GM21423 (cell line): ENCODE data around the gene PTPA.

Experiments used
- ATAC-seq: cut with Tn5 transposase; IDR thresholded peaks from one replicate; pipeline ENCODE4 v1.9.1; 2021; ENCODE audit warnings: mild to moderate bottlenecking, moderate library complexity; ENCODE audit not compliant: unreplicated experiment

PTPA gene

DNA sequence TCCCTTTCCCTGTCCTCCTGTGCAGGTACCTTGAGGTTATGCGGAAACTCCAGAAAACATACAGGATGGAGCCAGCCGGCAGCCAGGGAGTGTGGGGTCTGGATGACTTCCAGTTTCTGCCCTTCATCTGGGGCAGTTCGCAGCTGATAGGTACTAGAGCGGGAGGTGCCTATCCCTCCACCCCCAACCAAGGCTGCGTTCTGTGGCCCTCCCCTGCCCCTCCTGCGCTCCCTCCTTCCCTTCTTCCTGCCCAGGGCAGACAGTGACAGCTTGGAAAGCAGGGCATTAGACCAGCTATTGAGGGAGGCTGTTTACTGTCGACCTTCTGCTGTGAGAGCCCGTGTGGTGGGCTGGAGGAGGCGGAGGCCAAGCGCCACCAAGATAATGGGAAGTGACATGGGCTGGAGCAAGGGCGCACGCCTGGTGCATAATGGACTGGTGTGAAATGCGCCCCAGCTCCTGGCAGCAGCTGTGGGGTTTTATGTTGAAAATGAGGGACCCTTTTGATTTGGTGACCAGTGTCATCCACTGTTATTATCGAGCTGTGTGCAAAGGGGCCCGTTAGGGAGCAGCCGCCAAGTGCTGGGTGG is 25.3 kb downstream of the PTPA start:
- no peak for ATAC-seq

DNA sequence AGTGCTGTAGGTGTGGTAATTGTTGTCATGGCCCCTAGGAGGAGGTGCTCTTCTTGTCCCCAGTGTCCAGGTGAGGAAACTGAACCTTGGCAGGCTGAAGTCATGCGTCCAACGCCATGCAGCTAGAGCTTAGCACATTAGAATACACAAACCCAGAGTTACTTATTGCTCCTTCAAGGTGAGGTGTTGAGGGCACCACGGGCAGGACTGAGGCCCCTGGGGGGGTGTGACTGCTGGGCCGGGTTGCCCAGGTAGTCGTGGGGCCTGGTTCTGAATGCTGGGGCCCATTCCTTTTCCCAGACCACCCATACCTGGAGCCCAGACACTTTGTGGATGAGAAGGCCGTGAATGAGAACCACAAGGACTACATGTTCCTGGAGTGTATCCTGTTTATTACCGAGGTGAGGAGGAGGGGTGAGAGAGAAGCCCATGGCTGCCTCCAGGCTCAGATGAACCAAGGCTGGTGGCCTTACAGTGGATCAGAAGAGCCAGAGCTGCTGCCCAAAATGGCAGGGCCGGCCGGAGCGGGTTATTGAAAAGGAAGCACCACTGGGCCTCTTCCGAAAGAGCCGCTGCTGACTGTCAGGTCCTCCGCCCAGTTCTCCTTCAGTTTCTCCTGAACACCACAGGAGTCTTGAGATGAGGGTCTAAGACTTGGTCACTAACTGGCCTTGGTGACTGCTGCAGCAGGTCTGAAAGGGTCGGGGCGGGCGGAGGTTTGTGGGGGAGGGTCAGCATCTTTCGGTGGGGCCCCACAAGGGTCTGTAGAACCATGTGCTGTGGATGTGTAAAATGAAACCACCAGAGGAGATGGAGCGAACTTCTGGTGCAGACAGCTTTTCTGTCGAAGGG is 26.3 kb downstream of the PTPA start:
- ATAC-seq: no peak

DNA sequence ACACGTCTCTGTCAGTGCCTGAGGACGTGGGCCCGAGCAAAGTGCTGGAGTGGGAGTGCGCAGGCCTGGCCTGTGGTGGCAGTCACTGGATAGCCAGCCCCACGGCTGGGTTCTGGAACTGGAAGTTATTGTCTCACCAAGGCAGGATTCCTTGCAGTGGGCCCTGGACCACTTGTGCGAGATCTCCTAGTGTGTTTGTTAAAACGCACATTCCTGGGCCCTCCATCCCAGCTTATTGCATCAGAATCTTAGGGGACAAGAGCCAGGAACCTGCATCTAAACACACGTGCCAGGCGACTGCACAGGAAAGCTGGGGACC is 26.9 kb downstream of the PTPA start:
- ATAC-seq: no peak

DNA sequence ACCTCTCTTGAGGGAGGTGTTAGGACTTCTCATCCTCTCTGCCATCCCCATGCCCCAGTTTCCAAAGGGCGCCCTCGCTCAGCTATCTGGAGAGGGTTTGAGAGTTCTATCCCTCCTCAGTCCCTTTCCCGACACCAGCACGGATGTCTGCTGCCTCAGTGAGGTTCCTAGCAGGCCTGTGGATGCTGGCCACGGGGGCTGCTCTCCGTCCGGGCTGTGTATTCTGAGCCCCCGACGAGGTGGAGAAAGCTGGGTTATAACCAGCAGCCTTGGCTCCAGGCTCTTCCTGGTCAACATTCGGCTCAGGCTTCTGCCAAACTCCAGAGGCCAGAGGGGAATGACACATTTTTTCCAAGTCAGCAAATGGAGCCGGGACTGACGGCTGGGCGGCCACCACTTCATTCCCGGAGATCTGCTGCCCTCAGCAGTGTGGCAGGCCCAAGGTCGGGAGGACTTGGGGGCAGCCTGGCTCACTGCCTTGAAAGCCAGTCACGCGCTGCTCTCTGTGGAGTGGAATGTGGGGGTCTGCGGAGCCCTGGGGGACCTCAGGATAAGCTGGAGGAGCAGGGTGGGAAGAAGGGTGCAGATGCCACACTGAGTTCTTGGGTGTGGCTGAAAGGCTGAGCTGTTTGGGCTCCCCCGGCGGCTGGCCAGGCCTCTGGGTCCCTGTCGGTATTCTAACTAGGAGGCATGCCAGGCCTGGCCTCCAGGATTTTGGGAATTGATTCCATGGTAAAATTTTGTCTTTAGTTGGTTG is 27.4 kb downstream of the PTPA start:
- no peak for ATAC-seq

DNA sequence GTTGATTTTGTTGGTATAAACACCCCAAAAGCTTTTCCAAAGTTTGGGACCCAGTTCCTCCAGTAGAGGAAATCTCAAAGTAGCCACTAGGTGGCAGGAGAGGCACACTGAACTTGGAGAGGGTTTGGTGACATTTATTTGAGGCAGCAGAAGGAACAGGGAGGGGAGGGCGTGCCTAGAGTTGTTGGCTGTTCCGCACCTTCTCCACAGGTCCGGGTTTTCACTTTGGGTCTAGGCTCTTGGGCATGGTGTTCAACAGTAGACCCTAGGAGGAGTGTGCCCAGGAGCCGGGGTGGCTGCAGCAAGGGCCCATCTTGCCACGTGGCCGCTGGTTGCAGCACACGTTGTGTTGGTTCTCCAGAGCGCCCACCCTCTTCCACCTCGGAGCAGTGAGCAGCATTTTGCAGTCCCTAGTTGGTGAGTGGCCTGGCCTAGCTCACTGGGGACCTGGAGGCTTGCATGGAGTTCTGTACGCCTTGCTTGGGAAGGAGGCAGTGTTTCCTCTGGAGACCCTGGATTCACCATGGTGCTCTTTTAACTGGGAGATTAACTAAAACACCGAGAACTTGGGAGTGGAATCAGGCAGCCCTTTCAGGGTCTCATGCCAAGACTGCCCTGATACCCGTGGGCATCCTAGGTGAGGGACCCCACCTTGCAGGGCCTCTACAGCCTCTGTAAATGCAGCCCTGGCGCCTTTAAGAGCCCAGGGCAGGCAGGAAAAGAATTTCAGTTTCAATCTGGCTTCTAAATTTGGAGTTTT is 28.2 kb downstream of the PTPA start:
- no peak for ATAC-seq

DNA sequence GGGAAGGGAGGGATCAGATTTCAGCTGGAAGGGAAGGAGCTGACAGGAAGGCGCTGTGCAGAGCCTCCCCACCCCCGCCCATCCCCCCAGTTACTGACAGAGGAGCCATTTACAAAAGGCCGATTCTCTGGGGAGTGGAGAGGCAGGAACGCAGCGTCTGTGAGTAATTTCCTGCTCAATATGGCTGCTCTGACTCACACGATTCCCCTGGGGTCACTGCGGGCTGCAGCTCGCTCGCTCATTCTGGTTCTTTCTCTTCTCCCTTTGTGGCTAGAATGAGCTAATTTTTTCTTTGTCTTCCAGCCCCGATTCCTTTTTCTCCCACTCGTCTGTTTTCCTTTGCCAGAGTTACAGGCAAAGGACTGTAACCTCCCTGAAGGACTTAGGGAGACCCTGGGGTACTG is 28.8 kb downstream of the PTPA start:
- ATAC-seq: peak; percentile 54

DNA sequence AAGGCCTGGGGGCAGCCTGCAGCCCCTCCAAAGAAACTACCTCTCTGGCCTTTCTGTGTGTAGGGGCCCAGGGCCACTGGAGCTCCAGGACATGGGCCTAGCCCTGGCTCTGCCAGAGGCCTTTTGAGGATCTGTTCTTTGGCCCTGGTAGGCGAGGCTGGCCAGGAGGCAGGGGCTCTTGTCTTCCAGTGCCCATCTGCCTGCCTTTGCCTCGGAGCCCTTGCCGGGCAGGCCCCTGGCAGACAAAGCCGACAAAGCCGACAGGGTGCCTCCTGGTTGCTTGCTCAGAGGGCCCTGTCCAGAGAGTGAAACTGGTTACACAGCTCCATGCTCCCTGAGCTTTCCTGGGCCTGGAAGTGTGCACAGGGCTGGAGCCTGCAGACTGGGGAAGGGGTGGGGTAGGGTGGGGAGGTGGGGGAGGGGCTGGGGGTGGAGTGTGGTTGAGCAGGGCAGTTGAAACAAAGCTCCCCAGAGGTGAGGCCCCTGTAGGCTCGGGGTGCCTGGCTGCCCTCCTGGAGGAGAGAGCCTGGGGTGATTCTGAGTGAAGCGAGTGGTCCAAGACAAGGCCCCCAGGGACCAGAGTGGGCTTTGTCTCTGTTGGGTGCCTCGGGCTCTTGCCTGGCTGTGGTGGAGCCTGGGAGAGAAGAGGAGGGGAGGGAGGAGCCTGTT is 29.3 kb downstream of the PTPA start:
- ATAC-seq: peak; percentile 7

DNA sequence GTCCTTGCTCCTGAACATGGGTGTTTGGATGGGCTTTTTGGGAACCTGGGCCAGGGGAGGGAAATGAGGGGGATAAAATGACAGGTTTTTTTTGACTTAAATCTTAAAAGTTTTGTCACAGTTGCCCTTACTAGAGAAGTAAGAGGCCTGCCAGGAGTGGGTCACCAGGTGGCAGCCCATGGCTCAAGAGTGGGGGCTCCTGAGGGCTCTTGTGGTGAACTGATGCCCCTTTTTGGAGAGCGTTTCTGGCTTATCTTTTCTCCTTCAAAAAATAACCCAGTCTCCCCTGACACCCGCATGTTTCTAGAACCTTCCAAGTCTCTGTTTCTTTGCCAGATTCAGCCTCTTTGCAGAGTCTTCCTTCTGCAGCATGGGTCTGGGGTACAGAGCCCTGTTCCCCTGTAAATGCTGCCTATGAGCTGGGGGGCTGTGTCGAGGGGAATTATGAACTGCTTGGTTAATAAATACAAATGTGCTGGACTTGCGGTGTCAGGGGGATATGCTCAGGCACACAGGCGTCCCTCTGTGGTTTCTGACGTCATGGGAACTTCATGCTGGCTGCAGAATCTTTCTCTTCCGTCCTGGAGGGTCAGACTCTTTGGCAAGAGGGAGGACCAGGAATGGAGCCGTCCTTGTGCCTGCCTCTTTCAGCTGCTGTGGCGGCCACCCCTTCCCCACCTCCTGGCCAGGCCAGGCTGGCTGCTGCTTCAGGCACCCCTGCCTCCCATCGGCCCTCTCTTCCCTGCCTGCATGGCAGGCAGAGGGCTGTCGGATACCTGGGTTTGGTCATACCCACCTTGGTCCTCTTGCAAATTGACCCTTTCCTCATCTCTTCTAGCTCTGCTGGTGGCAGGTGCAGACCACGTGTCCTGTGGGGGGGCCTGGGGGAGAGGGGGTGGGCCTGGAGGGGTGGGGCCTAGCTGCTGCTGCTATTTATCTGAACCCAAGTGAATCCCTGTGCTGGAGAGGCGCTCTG is 30.1 kb downstream of the PTPA start:
- peak; percentile 31 for ATAC-seq

DNA sequence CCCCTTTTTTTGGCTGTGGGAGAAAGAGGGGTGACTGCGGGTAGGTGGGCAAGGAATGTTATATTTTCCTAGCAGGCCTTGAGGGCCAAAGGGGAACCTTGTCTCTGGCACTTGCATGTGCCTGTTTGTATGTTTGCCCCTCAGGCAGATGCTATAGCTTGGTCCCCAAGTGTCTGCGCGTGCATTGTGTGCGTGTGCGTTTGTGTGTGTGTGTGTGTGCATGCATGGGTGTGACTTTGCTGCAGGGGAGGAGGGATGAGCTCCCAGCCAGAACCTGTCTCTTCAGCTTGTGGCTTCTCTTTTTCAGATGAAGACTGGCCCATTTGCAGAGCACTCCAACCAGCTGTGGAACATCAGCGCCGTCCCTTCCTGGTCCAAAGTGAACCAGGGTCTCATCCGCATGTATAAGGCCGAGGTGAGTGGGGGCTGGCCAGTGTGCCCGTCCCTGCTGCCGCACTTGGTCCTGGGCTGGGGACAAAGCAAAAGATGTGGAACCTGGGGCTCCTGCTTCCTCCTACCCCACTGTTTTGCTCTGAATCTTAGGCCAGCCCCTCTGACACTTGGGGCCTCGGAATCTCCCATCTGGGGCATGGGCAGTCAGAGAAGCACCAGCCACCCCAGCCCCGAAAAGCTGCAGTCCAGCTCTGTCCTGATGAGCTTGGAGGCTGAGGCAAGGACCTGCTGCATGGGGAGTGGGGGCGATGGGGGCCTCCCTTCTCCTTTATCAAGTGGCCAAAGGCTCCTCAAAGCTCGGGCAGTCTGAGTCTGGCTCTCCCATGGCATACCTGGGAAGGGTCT is 31.1 kb downstream of the PTPA start:
- no peak for ATAC-seq

DNA sequence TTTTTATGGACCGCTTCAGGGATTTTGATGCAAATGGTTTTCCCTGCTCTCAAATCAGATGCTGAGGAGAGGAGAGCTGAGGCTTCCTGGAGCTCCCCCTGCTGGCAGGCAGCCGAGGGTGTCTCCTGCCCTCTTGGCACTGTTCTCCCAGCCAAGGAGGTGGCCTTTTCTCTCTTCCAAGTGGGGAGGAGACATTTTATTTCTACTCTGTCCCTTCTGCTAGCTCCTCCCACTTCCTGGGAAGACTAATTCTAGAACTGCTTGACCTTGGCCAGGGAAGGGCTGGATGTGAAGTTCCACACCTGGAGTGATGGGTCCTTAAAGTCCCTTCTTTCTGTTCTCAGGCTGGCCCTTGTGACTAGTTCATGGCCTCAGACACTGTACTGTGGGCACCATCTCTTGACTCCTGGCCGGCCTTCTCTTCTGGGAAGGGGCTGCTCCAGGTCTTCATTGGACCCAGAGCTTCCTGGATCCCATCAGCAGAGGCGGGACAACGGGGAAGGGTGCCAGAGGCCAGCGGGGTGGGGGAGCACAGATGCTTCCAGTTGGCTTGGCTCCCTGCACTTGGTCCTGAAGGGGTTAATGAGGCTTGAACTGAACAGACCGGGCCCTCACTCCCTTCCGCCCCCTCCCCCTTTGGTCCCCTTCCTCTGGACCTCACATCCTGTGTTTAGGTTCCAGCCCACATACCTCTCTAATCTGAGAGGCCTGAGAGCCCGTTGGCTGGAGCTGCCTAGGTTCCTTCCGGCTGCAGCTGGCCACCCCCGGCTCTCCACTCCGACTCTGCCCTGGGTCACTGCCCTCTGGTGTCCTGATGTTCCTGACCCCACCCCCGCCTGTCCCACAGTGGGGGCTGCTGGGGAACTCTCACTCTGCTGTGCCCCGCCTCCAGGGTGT is 32.1 kb downstream of the PTPA start:
- no peak for ATAC-seq

DNA sequence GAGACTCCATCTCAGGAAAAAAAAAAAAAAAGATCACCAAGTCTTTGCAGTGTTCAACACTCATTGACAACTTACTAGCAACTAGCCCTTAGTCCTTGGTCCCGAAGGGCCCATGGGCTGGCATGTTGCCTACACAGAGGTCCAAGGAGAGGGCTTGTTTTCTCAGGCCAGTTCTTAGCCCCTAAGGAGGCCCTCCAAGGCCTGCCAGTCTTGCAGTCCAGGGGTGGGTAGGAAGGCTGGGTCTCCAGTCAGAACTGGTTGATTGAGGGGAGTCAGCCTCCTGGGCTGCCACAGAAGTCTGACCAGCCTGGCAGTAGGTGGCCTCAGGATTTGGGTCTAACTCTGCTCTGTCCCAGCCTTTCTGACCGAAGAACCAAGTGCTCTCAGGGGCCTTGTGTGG is 34.1 kb downstream of the PTPA start:
- no peak for ATAC-seq

DNA sequence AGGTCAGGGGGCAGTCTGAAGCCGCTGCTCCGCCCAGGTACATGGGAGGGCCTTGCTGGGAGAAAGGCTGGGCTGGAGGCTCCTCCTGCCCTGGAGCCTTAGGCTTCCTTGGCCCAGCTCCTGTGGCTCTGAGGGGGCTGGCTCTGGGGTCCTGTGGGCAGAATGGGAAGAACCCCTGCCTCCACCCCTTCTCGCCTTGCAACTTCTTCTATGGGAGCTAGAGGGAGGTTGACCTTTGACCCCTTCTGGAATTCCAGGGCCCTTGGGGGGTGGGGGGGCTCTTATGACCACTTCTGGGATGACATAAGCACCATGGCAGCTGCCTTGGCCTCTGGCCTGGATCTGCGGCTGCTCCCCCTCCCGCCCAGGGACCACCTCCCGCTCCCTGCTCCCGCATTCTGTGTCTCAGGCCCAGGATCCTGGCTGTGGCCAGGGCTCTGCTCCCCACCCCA is 34.7 kb downstream of the PTPA start:
- no peak for ATAC-seq

DNA sequence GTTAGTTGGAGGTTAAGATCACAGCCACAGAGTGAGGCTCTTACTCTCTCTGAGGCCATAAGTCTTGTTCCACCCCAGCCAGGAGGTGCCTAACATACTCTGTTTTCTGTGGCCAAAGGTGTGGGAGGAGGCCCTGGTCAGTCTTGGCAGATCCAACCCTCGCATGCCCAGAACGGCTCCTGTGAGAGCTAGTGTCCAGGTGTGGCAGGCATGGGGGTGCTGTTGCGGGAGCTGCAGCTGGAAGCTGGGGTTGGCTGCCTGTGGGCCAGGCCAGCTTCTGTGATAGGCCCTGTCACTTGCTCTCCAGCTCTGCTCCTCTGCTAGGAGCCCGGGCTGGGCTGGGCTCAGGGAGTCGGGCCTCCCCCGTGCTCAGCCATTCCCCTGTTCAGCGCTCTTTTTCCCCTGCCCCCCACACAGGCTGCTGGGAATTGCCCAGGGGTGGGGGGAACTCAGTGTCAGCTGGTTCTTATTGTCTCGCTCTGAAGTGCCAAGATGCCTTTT is 35.3 kb downstream of the PTPA start:
- ATAC-seq: no peak

DNA sequence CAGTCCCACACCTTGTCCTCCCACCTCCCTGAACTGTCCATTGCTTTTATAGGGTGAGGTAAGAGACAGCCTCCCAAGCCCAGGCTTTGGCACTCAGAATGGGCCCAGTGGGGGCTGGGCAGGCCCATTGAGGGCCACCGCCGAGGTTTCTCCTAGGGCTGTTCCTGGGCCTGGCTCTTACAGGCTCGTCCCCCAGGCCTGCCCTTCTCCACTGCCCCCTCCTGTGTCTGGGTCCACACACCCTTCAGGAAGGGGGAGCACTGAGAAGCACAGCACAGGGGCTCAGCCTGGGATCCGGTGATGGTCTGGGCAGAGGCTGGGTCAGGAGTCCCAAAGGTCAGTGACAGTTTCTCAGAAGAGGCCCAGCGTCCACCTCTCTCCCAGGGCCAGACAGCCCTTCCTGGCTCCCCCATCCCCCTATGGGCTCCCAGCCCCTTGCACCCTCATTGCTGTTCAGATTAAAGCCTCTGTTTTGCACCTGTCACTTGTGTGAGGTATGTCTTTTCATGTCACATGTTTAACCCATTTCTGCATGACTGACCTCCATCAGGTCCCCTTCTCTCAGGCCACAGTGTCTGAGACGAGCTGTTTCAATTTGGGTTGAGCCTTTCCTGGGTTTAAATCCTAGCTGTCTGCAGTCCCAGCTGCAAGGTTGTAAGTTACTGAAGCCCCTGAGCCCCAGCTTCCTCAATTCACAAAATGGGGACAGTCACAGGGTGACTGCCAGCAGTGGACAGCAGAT is 37.4 kb downstream of the PTPA start:
- no peak for ATAC-seq

DNA sequence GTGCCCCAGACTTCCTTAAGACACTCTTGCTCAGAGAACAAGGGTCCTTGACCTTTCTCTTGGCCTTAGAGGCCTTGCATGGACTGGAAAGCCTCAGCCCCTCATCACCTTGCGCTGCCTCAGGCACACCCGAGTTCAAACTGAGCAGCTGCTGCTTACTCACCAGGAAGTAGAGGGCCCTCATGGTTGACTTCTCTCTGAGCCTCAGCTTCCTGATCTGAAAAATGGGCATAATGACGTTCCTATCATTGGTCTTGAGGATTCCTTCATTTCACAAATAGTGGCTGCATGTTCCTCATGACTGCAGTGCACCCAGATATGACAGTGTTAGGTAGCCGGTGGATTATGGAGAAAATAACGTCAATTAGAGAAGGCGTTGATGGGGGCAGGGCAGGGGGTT is 38.2 kb downstream of the PTPA start:
- ATAC-seq: no peak

DNA sequence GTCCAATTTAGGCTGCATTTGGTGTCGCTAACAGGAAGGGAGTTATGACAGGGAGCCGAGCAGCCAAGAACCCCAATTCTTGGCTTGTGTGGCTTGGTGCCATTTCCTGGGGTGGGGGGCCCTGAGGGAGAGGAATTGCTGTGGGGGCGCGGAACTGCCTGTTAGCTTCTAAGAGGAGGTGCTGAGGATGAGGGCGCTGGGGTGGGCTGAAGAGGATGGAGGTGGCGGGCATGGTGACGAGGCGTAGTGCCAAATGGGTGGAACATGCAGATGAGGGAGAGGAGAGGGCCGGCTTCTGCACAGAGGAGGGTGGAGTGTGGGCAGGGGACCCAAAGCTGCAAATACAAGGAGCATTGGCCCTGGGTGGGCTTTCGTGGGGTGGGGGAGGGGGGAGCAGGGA is 38.9 kb downstream of the PTPA start:
- ATAC-seq: no peak

DNA sequence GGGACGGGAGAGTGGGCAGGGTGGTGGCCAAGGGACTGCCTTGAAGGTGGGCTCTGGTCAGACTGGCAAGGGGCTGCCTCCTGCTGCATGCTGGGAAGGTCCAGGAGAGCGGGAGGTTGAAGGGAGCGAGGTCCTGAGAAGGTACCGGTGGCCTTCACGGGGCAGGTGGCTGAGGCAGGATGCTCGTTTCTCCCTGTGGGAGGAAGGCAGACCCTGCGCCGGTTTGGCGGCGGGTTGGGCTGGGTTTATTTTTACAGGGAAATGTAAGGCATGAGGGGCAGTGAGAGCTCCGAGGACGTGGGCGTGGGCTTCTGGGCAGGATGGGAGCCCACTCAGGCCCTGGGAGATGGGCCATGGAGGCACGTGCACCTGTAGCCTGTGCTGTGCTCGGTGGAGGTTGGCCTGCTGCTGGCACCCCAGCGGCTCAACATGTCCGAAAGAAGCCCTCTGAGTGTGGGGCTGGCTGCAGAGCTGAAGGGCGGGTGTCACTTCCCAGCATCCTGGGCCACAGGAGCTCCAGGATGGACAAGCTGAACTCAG is 39.5 kb downstream of the PTPA start:
- ATAC-seq: no peak
